ENCODE measurements around the gene DOCK9.

- TF ChIP-seq CTCF (IDR thresholded peaks at IDR 0.05) (no peak), EZH2 (IDR thresholded peaks at IDR 0.05; ENCODE audit: borderline replicate concordance, insufficient read depth, low read depth, low read length, poor library complexity, severe bottlenecking) (no peak)
These were observed 99.9 kb downstream of the DOCK9 start for GRCh38 chr13:98877936-98878335.
